NCI-H524 treated with DMSO at 0.1 percent for 48 hours (cell line): ENCODE results near the gene RAMP3.

ENCODE experiments used
- DNase-seq: peaks from one replicate; lab custom pipeline; 2025; lab: John Stamatoyannopoulos, UW

The RAMP3 gene

DNA sequence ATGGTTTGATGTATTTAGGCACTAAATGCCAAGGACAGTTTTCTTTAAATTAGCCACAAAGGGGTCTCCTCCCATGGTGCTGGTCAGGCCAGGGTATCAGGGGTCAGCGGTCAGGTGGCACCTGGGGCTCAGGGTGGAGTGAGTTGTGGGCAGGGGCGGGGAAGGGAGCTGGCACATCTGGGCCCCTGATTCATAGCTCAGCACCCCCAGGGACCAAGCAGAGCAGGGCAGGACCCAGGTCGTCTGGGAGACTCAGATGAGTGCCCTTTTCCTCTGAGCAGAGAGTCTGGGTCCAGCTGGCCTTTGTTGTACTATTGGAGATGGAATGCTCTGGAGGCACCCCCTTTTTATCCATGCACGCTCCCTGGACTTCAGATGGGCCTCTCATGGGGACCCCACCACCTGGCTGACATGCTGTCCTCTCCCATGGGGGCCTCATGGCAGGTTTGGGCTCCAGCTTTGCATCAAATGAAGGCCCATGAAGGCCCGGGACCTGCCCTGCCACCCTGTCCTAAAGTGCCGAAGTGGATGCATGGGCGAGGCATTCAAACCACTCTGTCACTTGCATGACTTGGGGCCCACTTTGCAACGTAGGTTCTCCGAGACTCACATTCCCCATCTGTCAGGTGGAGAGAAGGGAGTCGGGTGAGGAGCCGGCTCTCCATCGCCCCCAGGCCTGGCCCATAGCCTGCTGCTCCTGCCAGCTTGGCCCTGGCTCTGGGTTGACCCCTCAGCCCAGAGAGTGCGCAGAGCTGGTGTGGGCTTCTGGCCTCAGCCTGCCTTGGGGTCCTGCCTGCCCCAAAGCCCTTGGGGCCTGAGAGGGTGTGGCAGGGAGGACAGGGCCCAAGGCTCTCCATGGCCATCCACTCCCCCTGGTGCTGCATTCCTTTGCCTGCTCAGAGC is 66.4 kb downstream of the RAMP3 start:
- DNase-seq: no peak

DNA sequence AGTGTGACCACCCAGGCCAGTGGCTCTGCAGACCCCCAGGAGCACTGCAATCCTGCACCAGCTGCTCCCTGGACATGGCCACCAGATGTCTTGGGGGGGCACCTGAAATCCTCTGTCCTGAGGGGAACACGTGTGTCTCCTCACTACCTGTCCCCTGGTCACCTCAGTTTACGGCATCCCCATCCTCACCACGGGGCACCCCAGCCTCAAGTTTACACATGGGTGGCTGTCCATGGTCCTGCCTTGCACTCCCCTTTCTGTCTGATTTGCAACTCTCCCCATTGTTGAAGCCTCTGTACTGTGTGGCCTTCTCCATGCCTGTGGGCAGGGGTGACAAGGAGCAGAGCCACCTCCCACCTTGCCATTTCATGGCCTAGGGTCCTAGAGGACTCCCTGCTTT is 67.2 kb downstream of the RAMP3 start:
- DNase-seq: no peak

DNA sequence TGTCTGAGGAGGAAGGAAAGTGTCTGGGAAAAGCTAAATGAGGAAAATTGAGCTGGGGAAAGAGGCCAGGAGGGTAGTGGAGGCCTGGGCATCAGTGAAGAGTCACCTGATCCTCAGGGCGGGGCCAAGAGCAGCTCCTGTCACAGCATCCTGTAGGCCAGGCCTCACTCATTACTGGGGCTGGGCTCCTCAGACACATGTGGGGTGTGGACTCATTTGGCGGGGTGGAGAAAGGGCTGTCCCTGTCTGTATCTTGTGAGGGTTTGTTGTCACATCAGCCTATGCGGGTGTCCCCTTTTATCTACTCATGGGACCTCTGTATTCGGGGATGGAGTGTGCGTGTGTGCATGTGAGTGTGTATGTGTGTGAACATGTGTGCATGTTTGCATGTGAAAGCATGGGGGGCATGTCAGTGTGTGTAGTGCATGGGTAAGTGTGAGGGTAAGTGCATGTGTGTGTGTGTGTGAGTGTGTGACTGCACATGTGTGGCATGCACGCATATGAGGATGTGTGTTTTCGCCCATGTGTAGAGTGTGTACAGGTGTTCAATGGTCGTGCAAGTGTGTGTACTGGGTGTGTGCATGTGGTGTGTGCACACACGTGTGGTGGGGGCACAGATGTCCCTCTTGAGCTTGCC is 67.8 kb downstream of the RAMP3 start:
- no peak for DNase-seq

DNA sequence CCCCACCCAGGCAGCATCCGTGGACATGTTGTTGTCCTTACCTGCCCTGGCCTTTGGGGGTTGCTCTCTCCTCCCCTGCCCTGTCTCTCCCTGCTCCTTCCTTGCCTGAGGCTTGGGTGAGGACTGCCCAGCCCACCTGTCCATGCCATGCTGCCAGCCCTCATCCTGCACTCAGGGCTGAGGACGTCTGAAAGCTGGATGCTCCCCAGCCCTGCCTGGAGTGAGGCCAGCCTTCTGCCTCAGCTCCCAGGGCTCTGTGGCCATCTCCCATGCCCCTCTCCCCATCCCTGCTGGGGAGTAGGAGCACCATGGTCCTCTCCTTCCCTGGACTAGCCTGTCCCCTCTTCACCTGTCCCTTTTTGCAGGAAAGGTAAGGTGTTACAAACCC is 68.4 kb downstream of the RAMP3 start:
- no peak for DNase-seq

DNA sequence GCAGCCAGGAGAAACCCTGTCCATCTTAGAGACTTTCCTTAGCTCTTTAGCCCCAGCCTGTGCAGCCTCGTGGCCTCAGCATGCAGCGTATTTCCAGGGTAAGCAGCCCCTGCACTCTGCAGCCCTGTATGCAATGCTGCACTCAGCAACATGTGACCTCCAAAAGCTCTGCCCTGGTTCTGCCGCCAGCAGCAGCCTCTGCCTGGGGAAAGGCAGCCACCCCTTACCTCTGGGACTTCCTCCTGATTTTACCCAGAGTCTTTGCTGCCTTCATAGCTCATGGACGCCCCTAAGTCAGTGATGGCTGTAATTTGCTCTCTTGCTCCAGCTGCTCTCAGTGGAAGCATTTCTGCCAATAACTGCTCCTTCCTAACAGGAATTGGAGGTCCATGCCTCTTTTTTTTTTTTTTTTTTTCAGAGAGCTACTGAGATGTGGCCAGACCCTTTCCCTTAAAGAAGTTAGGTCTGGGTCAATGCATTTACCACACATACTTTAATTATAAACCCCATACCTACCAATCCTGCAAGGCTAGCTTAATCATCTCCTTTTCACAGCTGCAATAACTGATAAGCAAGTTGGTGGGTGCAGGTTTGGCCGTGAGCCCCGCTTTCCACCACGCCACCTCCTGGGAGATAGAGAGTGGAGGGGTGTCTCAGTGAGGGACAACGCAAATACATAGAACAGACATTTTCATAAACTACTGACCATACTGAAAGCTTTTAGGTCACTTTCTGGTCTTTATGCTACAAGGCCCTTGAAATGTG is 71.7 kb downstream of the RAMP3 start:
- no peak for DNase-seq

DNA sequence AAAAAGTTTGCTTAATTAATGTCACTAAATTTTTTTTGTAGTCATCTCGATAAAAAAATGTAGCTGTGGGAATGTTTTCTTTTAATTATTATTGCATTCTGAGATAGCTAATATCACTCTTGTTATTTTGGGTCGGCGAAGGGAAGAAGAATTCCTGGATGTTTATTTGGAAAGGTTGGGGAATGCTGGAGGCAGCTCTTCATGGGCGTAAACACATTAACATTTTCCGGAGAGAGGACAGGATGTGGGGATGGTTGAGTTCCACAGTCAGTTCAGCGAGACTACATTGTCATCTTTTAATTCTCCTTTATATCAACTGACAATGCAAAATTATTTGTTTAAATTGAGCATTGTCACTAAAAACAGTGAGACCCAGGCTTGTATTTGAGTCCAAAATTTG is 72.5 kb downstream of the RAMP3 start:
- no peak for DNase-seq

DNA sequence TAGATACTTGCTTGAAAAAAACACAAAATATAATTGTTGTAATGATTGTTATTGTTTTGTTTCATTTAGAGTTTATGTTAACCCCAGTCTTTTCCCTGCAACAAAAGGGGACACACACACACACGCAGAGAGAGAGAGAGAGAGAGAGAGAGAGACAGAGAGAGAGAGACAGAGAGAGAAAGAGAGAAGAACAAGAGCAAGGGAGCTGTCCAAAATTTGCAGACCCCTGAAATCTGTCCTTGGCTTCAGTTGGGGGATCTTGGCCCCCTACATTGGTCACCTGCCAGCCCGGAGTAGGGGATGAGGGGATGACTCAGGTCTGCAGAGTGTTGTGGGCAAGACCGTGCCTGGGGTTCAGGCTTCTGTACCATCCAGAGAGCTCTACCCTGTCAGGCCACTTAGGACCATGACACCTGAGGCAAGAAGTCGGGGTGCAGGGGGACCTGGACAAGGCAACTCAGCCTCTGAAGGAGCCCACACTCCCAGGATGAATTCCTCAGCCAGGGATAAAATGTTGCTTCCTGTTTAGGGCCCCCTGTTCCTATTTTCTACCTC is 73.1 kb downstream of the RAMP3 start:
- DNase-seq: no peak

DNA sequence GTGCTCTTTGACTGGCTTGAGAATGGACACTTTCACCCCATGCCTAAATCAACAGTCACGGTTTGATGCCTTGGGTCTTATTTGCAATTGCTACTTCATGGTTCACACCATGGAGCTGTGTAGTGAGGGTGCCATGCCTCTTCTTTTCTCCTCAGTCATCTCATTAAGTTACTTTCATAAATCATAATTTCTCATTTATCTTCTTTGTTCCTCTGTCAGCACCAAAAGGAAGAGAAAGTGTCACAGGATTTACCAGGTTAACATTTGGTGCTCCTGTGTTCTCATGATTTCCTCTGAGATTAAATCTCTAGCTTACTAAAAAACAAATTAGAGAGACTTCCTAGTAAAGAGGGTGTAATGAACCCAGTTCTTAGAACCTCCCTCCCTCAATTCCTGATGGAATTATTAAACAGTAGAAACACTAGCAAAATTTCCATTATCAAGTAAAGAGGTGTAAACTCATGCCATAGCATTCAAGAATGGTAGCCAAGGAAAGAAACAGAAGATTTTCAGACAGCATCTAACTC is 75.7 kb downstream of the RAMP3 start:
- DNase-seq: no peak
